ENCODE data around the gene SNCAIP. TPM values are rescaled to one million over a fixed set of nuclear protein-coding genes. Genes with fewer than 3 reads are reported as not detected.
"Not testable (repeated sequence)": the region's sequence is repeated elsewhere in the genome, so short reads cannot be mapped to it uniquely, and the experiment has no call there.

Gene SNCAIP
- polyA plus RNA-seq, 3 donors from 2014 or later, result not detected

DNA sequence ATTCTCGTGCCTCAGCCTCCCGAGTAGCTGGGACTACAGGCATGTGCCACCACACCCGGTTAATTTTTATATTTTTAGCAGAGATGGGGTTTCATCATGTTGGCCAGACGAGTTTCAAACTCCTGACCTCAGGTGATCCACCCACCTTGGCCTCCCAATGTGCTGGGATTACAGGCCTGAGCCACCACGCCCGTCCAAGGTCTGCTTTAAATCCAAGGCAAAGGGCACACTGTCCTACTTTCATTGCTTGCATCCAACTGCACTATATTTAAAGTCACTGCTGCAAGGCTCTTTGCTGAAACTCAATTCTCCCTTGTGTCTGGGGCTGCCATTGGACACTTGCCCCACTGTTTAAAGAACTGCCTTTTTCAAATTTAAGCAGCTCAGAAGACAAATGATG is 174.6 kb downstream of the SNCAIP start:
- not testable (repeated sequence) for H3K36me3 Mint-ChIP-seq; H3K4me1 Mint-ChIP-seq; DNase-seq; H3K9me3 Mint-ChIP-seq; H3K27me3 Mint-ChIP-seq (ENCODE audit: low read depth in 3 of 3); H3K27ac Mint-ChIP-seq; H3K4me3 Mint-ChIP-seq

GRCh38 chr5:122490718-122491117 is 178.7 kb downstream of the SNCAIP start:
- Mint-ChIP-seq H3K4me3 (no peak overlapping the region), H3K27me3 (ENCODE audit: low read depth in 3 of 3) (peaks cover 0 to 5% (median 0%) of the 10 kb centered on the region in 3 donors), H3K36me3 (no peaks in the 10 kb centered on the region), H3K27ac (no peak overlapping the region), H3K9me3 (peaks cover 0 to 2% (median 0%) of the 10 kb centered on the region in 6 donors), H3K4me1 (no peaks in the 10 kb centered on the region)
- DNase-seq, result no peak

DNA sequence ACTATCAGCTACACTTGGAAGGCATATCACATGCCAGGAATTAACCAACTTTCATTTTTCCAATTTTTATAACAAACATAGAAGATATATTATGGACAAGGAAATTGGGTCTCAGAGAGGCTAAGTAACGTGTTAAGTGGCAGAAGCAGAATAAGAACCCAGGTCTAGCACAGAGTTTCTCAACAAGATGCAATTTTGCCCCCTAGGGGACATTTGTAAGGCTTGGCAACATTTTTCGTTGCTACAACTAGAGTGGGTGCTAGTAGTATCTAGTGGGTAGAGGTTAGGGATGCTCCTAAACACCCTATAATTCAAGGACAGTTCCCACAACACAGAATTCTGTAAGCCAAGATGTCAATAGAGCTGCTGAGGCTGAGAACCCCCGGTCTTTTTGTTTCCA is 180.6 kb downstream of the SNCAIP start:
- no peak overlapping the region for H3K4me3 Mint-ChIP-seq
- H3K4me1 Mint-ChIP-seq, result no peaks in the 10 kb centered on the region
- H3K27ac Mint-ChIP-seq, result no peak overlapping the region
- DNase-seq, result no peak
- no peaks in the 10 kb centered on the region for H3K36me3 Mint-ChIP-seq
- peaks cover 0 to 2% (median 0%) of the 10 kb centered on the region in 6 donors for H3K9me3 Mint-ChIP-seq
- peaks cover 0 to 4% (median 2%) of the 10 kb centered on the region in 3 donors for H3K27me3 Mint-ChIP-seq (ENCODE audit: low read depth in 3 of 3)

DNA sequence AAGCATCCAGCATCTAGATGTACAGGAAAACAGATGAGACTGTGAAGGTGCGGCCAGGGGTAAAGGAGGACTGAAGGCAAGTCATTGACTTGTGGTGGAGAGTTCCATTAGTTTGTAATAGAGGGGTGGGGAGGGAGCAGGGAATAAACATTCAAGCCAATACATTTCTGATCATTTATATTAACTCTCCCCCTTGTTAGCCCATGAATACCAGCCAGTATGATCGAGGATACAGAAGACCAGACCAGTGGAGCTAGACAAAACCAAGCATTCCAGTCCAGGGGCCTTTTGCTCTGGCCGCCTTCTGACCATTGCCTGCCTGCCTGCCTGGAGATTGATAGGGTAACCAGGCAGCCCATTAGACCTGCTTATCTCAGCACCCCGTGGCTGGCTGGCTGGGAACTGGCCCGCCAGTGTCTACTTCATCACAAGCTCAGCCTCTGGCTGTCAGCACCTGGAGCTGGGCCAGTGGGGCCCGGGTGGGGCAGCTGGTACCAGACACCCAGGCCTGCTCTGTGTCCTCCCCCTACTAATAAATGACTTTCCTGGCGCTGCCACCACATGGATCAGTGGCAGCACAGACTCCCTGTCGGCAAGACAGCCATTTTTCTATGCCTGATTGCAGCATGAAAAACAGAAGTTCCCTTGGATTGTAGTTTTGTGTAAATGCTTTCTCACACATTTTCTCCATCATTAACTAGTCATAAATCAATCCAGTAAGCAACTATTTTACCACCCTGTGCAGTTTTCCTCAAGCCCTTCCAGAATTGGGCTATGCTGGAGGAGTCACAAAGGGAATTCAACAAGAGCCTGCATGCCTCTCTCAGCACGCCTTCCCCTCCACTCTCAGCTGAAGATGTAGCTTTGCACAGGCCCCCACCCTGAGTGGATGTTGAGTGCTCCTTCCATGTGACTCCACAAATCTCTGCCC is 181.3 kb downstream of the SNCAIP start:
- Mint-ChIP-seq H3K4me1 (no peaks in the 10 kb centered on the region), H3K4me3 (no peak overlapping the region), H3K36me3 (no peaks in the 10 kb centered on the region), H3K27me3 (ENCODE audit: low read depth in 3 of 3) (peaks cover 0 to 5% (median 2%) of the 10 kb centered on the region in 3 donors), H3K9me3 (peaks cover 0 to 1% (median 0%) of the 10 kb centered on the region in 6 donors), H3K27ac (no peak overlapping the region)
- no peak for DNase-seq

- H3K27me3 Mint-ChIP-seq (ENCODE audit: low read depth in 3 of 3), result peaks cover 0 to 5% (median 2%) of the 10 kb centered on the region in 3 donors
- no peak overlapping the region for H3K4me3 Mint-ChIP-seq
- DNase-seq, result no peak
- H3K27ac Mint-ChIP-seq, result no peak overlapping the region
- no peaks in the 10 kb centered on the region for H3K36me3 Mint-ChIP-seq
- H3K9me3 Mint-ChIP-seq, result peaks cover 0 to 1% (median 0%) of the 10 kb centered on the region in 6 donors
- no peaks in the 10 kb centered on the region for H3K4me1 Mint-ChIP-seq
These were observed 182.1 kb downstream of the SNCAIP start for GRCh38 chr5:122494109-122494508.

DNA sequence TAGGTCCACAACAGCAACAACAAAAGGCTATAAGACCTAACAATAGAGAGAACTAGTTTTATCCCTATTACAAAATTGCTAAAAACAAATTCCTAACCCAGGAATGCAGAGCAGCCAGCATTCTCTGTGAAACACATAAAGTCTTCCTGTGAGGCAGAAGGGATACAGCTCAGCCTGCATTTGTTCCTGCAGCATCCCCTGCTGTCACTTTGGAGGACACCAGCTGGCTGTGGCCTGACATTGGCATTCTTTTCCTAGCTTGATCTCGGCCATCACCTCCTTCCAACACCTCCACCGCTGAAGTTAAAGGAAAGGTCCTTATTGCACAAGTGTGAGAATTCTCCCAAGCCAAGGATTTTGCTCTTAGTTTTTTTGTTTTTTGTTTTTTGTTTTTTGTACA is 186.1 kb downstream of the SNCAIP start:
- Mint-ChIP-seq H3K27ac (no peak overlapping the region), H3K4me3 (no peak overlapping the region), H3K4me1 (no peaks in the 10 kb centered on the region), H3K36me3 (no peaks in the 10 kb centered on the region), H3K9me3 (no peaks in the 10 kb centered on the region), H3K27me3 (ENCODE audit: low read depth in 3 of 3) (peaks cover 0 to 5% (median 2%) of the 10 kb centered on the region in 3 donors)
- no peak for DNase-seq

DNA sequence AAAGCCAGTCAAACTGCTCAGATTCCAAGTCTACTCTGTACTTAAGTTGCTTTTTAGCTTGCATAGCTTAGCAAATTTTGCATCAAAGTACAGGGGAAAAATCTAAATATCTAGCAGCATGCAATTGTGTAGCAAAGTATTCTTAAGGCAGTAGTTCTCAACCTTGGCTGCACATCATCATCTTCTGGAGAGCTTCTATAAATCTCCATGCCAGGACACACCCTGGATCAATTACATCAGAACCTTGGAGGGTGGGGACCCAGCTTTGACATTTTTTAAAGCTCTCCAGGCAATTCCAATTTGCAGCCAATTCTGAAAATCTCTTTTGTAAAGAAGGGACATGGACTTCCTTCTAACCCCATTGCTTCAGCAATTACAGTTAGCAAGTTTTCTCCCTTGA is 187.5 kb downstream of the SNCAIP start:
- Mint-ChIP-seq H3K36me3 (no peaks in the 10 kb centered on the region), H3K4me3 (no peak overlapping the region), H3K4me1 (no peaks in the 10 kb centered on the region), H3K9me3 (peaks cover 0 to under 1% (median 0%) of the 10 kb centered on the region in 6 donors), H3K27me3 (ENCODE audit: low read depth in 3 of 3) (peaks cover 0 to 5% (median 2%) of the 10 kb centered on the region in 3 donors), H3K27ac (no peak overlapping the region)
- no peak for DNase-seq

DNA sequence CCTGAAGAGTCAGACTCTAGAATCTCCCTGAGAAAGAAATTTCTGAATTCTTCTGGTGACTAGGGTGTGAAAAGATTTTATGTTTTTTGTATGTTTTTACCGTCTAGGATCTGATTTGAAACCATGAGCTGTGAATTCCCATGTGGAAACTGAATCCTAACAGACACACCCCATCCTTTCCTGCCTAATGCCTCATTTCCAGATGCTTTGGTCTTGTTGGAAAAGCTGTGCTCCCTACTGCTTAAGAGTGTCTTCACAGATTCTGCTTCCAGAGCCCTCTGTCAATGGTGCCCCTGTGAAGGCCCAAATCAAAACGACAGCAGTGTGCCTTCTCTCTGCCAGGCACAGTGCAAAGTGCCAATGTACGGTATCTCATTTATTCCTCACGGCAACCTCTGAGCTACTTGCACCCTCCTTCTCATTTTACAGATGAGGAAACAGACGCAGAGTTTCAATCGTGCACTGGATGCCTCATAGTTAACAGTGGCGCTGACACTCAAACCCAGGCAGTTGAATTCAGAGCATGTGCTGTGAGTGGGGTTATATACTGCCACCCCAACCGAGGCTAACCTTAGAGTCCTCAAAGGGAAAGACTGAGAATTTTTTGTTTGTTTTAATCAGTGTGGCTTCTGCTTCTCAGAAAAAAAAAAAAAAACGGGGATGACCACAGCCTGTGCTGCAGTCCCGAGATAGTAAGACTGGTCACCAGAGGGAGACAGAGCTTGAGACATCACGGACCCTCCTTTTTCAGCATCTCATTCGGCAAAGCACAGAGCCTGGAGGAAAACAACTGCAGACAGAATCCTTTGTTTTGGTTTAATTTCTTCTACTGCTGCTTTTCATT is 188.4 kb downstream of the SNCAIP start:
- Mint-ChIP-seq H3K9me3 (peaks cover 0 to 3% (median 0%) of the 10 kb centered on the region in 6 donors), H3K27me3 (ENCODE audit: low read depth in 3 of 3) (peaks cover 0 to 5% (median 2%) of the 10 kb centered on the region in 3 donors), H3K36me3 (no peaks in the 10 kb centered on the region), H3K4me3 (no peak overlapping the region), H3K4me1 (no peaks in the 10 kb centered on the region), H3K27ac (no peak overlapping the region)
- no peak for DNase-seq

- H3K27ac Mint-ChIP-seq, result no peak overlapping the region
- H3K4me3 Mint-ChIP-seq, result no peak overlapping the region
- no peaks in the 10 kb centered on the region for H3K36me3 Mint-ChIP-seq
- peaks cover 0 to 3% (median 0%) of the 10 kb centered on the region in 6 donors for H3K9me3 Mint-ChIP-seq
- no peaks in the 10 kb centered on the region for H3K4me1 Mint-ChIP-seq
- DNase-seq, result no peak
- H3K27me3 Mint-ChIP-seq (ENCODE audit: low read depth in 3 of 3), result peaks cover 0 to 5% (median 2%) of the 10 kb centered on the region in 3 donors
These were observed 189.0 kb downstream of the SNCAIP start for GRCh38 chr5:122501089-122501435.

- H3K9me3 Mint-ChIP-seq, result peaks cover 0 to 5% (median 0%) of the 10 kb centered on the region in 6 donors
- H3K27me3 Mint-ChIP-seq (ENCODE audit: low read depth in 3 of 3), result no peaks in the 10 kb centered on the region
- H3K27ac Mint-ChIP-seq, result no peak overlapping the region
- DNase-seq, result no peak
- no peak overlapping the region for H3K4me3 Mint-ChIP-seq
- H3K36me3 Mint-ChIP-seq, result no peaks in the 10 kb centered on the region
- H3K4me1 Mint-ChIP-seq, result no peaks in the 10 kb centered on the region
These were observed 195.0 kb downstream of the SNCAIP start for GRCh38 chr5:122507045-122507444.

- no peak overlapping the region for H3K4me3 Mint-ChIP-seq
- peaks cover 0 to 5% (median 0%) of the 10 kb centered on the region in 6 donors for H3K9me3 Mint-ChIP-seq
- H3K4me1 Mint-ChIP-seq, result no peaks in the 10 kb centered on the region
- no peaks in the 10 kb centered on the region for H3K27me3 Mint-ChIP-seq (ENCODE audit: low read depth in 3 of 3)
- no peak overlapping the region for H3K27ac Mint-ChIP-seq
- H3K36me3 Mint-ChIP-seq, result no peaks in the 10 kb centered on the region
- no peak for DNase-seq
These were observed 195.5 kb downstream of the SNCAIP start for GRCh38 chr5:122507581-122507980.

DNA sequence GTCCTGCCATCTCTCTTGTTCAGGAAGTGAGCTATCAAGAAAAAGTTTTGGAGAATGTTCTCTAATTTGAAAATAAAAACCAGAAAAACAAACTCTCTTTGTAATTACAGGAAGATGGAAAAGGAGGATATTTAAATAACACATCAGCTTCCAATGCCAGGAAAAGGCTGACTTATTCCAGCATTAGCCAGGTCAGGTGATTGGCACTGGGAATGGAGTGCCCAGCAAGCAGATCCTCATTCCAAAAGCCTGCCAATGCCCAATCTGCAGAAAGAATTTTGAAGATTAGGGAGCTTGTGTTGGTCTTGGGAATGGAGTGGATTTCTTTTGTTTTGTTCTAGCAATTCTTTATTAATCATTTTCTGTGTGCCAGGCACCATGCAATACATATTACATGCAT is 196.6 kb downstream of the SNCAIP start:
- Mint-ChIP-seq H3K27me3 (ENCODE audit: low read depth in 3 of 3) (no peaks in the 10 kb centered on the region), H3K36me3 (no peaks in the 10 kb centered on the region), H3K9me3 (peaks cover 0 to 5% (median 0%) of the 10 kb centered on the region in 6 donors), H3K27ac (no peak overlapping the region), H3K4me3 (no peak overlapping the region), H3K4me1 (no peaks in the 10 kb centered on the region)
- DNase-seq, result no peak

Measured in immature natural killer cell (primary cell).